Activated T-cell treated with anti-CD3 and anti-CD28 coated beads, Interleukin-2, amount 50 U/mL, for 48 hours (primary cell): Measurements from ENCODE around the gene L3MBTL2.

ENCODE experiments used
- DNase-seq, 2 experiments: peaks; one replicate each; pipeline ENCODE4 v3.0.0-alpha.2; 2020

L3MBTL2 gene

GRCh38 chr22:41215926-41216325 is 10.8 kb downstream of the L3MBTL2 start:
- DNase-seq = no peak

DNA sequence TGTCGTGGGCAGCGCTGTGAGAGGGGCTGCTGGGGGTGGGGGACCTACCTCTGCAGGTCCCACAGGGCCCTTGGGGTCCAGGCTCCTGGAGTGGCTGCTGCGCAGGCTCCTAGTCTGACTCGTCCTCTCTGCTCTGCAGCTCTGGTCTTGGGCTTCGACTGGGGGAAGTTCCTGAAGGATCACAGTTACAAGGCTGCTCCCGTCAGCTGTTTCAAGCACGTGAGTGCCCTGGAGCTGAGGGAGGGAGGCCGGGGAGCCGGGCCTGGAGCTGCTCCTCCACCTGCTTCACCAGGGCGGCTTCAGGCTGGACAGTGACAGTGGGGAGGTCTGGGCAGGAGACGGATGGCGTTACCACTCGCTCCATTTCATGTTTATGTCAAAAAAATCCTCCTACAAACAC is 11.9 kb downstream of the L3MBTL2 start:
- no peak for DNase-seq

GRCh38 chr22:41217553-41218157 is 12.5 kb downstream of the L3MBTL2 start:
- peak; percentile 40 to 54 for DNase-seq

GRCh38 chr22:41222846-41223507 is 17.9 kb downstream of the L3MBTL2 start:
- DNase-seq = no peak

GRCh38 chr22:41223535-41223934 is 18.4 kb downstream of the L3MBTL2 start:
- no peak for DNase-seq

DNA sequence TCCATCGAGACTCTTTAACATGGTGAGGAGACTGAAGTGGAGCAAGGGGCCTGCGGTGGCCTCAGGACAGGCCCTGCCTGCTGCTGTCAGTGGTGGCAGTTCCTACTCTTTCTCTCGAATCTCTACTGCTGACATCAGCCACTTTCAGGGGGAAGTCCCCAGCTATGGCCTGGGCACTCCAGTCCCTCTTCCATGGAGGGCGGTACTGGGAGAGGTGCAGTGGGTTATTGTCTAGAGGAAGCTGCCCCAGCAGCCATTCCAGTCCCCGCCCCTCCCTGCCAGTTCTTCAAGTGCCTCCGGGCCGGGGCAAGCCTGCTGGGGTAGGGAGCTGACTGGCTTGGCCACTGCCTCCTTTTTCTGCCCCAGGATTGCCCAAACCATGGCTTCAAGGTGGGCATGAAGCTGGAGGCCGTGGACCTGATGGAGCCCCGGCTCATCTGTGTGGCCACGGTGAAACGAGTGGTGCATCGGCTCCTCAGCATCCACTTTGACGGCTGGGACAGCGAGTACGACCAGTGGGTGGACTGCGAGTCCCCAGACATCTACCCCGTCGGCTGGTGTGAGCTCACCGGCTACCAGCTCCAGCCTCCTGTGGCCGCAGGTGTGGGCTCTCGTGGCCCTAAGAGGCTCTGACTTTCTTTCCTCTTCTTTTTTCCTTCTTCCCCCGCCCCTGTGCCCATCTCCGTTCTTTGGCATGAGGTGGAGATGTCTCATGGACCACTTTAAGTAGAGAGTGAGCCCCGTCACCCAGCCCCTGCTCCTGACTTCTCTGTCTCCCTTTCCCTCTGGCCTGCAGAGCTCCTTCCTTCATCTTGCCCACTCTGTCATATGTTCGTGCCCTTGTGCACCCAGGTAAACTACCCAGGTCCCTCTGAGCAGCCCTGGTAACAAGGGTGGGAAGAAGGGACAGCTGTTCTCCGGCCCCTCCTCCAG is 21.9 kb downstream of the L3MBTL2 start:
- DNase-seq = no peak

DNA sequence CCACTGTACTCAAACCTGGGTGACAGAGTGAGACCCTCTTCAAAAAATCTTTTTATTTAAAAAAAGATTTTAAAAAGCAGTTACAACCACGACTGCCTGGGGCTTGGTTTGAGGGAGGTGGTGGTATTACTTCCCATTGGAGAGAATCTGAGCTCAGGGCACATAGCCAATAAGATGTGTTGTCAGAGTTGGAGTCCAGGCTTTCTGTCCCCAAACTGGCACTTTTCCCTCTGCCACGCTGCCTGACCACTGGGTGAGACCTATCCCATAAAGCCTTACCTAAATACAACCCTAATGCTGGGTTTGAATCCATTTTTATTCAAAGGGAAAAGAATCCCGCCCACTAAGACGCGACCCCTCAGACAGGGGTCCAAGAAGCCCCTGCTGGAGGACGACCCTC is 24.1 kb downstream of the L3MBTL2 start:
- DNase-seq = no peak

DNA sequence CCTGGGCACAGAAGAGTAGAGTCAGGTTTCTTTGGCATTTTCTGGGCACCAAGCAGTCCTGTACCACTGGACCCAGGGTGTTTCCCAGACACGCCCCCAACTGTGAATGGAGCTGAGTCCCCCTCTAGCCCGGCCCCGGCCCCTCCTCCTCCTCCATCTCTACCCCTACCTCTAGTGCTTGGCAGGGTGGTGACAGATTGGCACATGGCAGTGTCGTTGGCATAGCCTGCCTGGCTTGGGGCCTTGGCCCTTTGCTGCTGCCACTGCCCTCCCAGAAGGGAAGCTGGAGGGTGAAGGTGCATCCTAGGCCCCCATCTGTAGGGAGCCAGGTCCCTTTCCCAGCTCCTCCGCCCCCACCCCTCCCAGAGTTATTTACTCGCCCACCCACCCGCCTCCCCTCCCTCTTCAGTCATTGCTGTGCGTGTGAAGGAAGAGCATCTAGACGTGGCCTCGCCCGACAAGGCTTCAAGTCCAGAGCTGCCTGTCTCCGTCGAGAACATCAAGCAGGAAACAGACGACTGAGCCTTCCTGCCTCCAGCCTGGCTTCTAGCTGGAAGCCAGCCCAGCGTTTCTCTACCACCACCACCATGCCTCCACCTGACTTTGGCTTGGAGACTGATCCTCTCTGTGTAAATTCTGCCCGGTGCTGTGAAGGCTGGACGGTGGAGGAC is 24.8 kb downstream of the L3MBTL2 start:
- DNase-seq = no peak

GRCh38 chr22:41230401-41230785 is 25.3 kb downstream of the L3MBTL2 start:
- no peak for DNase-seq

GRCh38 chr22:41231369-41231768 is 26.3 kb downstream of the L3MBTL2 start:
- no peak for DNase-seq

GRCh38 chr22:41234815-41235695 is 29.9 kb downstream of the L3MBTL2 start:
- DNase-seq = no peak

- DNase-seq = peak in 1 of 2 experiments; percentile 33
Observed at GRCh38 chr22:41237036-41237706, 32.1 kb downstream of the L3MBTL2 start.

DNA sequence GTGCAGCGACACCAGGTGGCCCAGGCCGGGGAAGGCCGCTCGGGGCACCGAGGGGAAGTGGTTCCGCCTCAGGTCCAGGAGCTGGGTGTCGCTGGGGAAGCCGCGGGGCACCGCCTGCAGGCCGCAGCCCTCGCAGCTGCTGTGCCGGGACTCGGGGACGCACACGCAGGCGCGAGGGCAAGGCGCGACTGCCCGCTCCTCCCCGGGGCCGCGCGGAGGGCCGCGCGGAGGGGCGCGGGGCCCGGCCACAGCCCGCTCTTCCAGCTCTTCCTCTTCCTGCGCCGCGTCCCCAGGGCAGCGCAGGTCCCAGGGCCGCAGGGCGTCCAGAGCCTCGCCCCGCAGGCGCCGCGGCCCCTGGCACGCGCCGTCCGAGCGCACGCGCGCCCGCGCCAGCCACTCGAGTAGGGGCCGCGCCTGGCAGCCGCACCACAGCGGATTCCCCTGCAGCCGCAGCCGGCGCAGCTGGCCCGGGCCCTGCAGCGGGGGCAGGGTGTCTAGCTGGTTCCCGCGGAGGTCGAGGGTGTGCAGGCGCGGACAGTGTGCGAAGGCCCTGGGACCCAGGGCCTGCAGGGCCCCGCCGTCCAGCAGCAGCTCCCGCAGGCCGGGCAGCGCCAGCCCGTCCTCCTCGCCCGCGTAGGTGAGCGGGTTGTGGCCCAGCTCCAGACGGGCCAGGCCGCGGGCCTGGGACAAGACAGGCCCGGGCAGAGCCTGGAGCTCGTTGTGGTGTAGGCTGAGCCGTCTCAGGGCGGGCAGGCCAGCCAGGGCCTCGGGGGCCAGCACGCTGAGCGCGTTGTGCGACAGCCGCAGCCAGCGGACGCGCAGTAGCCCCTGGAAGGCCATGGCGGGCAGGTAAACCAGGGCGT is 32.8 kb downstream of the L3MBTL2 start:
- peak; percentile 81 to 88 for DNase-seq

DNA sequence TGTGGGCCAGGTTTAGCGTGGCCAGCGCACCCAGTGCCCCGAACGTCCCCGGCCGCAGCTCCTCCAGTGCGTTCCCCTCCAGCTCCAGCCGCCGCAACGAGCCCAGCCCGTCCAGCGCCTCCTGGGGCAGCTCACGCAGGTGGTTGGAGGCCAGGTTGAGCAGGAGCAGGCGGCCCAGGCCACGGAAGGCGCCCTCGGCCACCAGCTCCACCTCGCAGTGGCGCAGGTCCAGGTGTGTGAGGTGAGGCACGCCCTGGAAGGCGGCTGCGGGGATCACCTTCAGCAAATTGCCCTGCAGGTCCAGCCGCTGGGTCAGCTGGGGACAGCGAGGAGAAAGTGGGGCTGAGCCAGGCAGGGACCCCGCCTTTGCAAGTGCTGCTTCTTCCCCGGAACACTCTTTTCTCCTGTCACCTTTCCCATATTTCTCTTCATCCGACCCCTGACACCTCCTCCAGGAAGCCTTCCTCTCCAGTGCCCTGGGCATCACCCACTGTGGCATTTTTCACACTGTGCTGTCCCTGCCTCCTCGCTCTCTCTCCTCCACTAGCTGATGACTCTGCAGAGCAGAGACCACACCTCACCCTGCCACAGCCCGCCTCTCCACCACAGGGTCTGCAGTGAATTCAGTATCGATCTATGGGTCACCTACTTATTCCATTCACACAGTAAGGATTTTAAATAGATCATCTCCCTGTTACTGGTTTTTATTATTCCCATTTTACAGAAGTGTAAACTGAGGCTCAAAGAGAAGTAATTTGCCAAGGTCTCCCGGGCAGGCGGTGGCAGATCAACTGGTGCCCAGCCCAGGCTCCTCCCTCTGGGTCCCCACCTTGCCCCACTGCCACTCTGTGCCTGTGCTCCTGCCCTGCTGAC is 33.7 kb downstream of the L3MBTL2 start:
- DNase-seq = no peak

DNA sequence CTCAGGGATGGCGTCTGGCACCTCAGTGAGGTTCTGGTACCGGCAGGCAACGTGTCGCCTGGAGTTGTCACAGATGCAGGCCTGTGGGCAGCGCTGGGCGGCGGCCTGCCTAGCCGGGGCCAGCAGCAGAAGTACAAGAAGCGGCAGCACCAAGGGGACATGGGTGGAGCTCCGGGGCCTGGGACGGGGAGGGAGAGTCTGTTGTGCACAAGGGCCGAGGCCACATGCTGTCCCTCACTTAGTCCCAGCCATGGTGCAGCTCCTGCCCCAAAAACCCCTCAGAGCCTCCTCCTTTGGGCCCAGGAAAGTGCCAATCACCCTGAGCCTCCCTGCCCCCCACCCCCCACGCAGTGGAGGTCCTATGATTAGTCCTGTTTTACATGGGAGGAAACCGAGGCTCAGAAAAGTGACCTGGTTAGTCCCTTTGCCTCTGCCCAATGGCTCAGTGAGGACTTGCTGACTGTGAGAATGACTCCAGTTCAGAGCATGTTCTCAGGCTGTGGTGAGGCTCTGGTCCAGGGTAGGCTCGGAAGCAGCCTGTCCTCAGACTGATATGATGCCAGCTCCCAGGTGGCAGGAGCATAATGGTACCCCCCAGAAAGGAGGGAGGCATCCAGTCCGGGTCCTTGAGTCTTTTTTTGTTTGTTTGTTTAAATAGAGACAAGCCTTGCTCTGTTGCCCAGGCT is 34.5 kb downstream of the L3MBTL2 start:
- no peak for DNase-seq

DNA sequence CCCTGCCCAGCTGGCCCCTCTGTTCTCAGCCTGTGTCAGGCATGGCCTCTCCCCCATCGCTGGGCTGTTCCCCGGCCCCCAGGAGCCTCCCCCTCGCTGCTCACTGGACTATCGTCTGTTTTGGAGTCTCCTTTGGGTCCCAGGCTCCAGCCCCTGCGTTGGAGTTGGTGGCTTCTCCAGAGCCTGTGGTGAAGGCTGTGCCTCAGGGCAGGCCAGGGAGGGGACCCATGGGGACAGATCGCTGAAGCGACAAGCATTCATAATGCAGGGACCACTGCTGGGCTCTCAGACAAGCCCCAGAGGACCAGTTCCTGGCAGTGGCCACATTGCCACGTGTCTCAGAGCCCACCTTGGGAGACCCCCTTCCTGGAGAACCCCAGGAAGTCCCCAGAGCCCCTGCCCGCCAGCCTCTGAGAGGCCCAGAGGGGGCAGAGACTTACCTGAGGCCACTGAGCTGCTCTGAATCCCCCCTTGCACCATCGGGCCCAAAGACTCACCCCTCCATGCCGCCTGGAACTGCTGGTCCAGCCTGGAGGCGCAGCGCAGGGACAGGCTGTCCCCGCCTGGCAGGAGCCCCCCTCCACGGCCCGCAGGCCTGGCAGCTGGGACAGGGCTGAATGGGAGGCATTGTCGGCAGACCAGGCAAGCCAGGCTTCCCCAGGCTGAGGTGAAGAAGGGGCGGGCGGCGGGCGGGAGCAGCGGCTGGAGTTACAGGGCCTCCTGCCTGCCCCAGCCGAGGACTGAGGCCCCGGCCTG is 35.4 kb downstream of the L3MBTL2 start, which contains the start of gene CHADL:
TSS of gene CHADL (minus strand) at position 555 of the 756 bp plus-strand sequence. CDS start at position 505, 50 bp downstream.
- DNase-seq = no peak

DNA sequence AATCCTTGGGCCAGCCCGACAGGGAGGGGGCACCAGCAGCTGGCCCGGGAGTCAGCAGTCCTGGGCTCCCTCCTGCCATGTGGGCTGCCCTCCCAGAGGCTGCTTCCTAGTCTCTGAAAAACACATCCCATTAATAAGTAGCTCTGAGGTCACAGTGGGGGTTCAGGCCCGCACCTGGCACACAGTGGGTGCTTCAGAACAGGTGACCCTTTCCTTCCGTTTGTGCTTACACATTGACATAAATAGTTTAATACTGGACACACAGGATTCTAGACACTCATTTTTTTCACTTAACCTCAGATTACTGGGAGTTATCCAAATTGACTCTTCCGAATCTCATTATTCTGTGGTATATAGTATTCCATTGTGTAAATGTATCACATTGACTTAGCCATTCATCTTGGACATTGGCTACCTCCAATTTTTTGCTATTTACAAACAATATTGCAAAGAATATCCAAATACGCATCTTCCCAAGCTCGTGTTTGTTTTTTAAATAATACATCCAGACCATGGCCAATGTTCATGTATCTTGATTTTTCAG is 36.1 kb downstream of the L3MBTL2 start:
- no peak for DNase-seq
